GM19452 (cell line): ENCODE results near the gene PARD3.
"Not testable (repeated sequence)": the region's sequence is repeated elsewhere in the genome, so short reads cannot be mapped to it uniquely, and the experiment has no call there.

Experiments used
- ATAC-seq: cut with Tn5 transposase; IDR thresholded peaks from one replicate; pipeline ENCODE4 v1.9.1; 2021; ENCODE audit not compliant: unreplicated experiment

PARD3 gene

DNA sequence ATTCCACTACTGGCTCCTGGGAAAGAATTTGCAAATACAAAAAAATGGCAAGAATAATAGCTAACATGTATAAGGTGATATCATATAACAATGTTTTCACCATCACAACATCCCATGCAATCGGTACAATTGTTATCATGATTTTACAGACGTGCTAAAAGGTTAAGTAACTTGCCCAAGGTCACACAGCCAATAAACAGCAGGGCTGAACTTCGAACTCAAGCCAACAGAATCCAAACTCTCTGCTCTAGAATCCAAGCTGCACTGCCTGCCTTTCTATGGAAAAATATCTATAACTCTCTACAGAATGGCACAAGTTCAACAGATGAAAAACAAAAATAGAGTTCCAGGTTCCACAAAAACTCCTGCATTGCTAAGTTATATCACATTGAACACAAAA, 160.9 kb downstream of the PARD3 start:
- ATAC-seq = no peak

DNA sequence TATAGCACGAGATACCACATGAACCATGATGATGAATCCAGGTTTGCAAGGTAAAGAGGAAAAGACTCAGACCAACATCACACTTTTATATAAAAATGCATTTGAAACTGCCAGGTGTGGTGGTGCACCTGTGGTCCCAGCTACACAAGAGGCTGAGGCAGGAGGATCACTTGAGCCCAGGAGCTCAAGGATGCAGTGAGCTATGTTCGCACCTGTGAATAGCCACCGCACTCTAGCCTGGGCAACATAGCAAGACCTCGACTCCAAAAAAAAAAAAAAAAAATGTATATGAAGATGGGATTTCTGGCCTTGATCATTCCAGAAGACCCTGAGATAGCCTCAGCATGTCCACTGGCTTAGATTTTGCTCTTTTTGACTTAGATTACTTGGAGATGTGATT, 161.6 kb downstream of the PARD3 start:
- no peak for ATAC-seq

DNA sequence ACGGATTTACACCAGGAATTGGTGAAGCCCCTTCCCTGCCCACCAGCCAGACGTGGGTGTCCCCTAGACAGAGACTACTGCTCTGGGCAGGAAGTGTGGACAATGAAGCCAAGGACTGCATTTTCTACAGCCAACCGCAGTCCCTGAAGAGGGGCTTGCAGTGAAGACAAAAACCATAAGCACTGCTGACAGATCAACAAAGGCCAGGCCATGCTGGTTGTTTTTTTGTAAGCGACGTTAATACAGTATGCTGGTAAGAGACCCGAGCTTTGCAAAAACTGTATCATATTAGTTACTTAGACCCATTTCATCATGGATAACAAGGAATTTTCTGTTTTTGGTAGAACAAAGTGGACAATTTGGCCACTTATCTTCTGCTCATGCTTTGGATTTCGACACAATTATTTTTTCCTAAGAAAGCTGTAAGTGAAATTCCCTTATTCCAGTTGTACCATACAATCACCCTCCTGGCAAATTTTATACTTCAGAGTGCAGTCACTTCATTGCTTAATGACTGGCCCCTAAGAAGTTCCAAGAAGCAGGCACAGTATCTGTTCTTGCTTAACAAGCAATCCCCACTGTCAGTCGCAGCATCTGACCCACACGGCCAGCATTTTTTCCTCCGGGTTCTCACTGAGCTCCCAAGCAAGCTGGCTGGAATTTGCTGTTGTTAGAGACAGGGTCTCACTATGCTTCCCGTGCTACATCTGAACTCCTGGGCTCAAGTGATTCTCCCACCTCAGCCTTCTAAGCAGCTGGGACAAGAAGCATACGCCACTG, 163.5 kb downstream of the PARD3 start:
- ATAC-seq = no peak

DNA sequence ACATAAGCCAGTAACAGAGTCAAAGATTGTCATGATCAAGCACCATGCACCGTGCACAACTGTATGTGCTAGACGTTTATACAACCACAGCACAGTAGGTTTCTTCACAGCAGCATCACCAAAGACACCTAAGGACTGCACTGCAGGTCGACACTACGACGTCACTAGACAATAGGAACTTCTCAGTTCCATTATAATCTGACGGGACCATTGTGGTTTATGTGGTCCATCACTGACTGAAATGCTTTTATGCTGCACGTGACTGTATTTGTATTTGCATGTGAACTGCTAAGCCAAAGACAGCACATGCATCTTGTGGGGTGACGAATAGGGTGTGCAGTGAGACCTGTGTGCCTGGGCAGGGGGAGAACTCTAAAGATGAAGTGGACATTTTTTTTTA, 164.9 kb downstream of the PARD3 start:
- ATAC-seq = peak; percentile 63

DNA sequence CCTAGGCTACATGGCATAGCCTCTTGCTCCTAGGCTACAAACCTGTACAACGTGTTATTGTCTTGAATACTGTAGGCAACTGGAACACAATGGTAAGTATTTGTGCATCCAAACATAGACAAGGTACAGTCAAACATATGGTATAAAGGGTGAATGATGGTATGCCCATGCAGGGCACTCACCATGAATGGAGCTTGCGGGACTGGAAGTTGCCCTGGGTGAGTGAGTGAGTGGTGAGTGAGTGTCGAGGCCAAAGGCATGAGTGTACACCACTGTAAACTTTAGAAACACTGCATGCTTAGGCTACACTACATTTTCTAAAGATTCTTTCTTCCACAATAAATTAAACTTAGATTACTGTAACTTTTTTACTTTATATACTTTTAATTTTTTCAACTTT, 165.7 kb downstream of the PARD3 start:
- no peak for ATAC-seq

DNA sequence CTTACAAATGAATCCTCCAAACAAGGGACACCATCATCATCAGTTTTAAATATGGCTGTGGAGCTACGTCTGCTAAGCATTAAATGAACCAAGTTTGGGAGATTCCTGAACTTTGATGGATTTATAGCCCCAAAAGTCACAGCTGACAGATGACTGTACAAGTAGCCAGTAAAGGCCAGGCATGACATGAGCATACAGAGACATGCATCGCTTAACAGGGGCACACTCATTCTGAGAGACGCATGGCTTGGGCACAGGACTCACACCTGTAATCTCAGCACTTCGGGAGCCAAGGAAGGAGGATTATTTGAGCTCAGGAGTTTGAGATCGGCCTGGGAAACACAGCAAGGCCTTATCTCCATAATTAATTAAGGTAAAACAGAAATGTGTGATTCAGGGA, 166.2 kb downstream of the PARD3 start:
- ATAC-seq = no peak

DNA sequence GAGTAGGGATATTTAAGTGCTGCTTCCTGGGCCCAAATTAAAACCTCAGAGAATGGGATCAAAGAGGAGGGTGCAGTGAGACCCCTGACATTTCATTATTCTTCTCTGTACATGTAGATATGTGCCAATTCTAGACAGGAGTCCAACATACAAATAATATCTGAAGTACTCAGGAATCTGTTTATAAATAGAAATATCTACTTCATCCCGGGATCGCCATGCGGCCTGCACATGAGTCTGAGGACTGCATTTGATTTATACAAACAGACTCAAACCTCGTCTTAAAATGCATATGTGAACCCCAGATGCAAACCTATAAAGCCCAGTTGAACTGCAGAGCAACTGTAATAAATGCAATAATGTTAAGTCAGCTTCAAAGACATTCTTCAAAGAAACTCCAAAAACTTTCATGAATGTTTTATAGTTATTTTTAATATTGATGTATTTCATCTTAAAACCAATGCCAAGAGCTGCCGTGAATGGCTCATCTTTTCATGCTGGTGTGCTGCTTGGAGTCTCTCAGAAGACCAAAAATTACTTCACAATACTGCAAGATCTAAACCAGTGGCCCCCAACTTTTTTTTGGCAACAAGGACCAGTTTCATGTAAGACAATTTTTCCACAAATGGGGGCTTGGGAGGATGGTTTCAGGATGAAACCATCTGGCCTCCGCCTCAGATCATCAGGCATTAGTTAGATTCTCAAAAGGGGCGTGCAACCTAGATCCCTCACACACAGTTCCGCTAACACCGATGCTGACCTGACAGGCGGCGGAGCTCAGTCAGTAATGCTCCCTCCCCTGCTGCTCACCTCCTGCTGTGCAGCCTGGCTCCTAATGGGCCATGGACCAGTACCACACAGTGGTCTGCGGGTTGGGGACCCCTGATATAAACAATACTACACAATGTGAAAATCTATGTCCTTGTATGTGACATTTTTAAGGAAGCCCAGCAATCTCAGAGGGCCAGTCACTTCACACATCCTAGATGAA, 166.9 kb downstream of the PARD3 start:
- ATAC-seq = no peak

DNA sequence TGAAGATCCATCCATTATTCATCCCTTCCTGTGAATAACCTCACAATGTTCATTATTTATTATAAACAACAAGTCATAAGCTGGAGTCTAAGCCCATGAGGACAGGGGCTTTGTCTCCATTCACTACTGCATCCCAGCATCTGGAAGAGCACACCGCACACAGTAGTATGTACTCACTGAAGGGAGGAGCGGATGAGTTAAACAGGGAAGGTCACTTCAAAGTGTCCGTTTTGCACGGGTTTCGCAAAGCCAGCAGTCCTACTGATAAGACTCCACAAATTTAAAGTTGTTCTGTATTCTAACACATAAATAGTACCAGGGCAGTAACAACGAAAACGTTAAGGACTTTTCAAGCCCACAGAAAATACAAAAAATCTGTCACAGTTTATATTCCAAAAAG, 167.9 kb downstream of the PARD3 start:
- no peak for ATAC-seq

DNA sequence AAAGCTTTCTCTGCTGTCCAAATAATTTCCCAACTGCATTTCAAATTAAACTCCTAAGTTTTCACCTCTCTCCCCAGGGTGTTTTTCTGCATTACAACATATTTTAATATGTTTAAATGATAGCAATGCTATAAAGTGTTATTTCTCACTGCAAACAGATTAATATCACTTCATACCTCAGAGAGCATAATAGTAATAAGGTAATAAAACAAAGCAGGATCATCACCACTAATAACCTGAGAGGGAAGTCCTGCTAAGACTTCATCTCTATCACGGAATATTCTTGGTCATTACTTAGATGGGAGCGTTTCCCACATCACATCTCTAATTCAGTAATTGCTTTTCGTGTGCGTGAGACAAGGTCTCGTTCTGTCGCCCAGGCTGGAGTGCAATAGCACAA, 168.8 kb downstream of the PARD3 start:
- ATAC-seq = no peak

DNA sequence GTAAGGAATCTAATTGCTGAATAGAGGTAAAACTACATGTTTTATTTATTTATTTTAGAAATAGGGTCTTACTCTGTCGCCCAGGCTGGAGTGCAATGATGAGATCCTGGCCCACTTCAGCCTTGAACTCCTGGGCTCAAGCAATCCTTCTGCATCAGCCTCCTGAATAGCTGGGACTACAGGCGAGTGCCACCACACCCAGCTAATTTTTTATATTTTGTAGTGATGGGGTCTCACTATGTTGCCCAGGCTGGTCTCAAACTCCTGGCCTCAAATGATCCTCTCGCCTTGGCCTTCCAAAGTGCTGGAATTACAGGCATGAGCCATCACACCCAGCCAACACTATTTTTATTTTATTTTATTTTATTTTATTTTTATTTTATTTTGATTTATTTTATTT, 170.3 kb downstream of the PARD3 start:
- not testable (repeated sequence) for ATAC-seq

DNA sequence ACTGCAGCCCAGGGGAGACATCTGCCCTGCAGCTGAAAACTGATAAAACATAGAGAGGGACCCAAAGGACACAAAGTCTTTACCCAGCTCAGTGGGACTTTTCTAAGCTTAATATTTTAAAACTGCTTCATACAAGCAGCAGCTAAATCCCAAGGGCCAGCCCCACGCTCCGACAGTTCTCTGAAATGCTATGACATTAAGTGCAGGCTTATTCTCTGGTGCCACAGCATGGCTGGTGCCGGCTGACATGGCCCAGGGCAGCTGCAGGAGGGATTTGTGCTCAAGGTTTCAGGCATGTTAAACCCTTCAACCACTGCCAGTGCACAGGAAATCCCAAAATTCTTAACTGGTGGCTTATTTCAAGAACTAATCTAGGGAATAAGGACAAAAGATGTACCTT, 170.9 kb downstream of the PARD3 start:
- no peak for ATAC-seq

DNA sequence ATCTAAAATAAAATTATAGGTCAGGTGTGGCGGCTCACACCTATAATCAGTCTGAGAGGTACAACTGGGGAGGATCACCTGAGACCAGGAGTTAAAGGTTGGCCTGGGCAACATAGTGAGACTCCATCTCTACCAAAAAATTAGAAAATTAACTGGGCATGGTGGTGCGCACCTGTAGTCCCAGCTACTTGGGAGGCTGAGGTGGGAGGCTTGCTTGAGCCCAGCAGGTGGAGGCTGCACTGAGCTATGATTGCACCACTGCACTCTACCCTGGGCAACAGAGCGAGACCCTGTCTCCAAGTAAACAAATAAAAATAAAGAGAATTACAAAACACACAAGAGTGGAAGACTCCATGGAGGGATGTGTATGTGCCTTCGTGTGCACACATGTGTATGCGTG, 171.5 kb downstream of the PARD3 start:
- ATAC-seq = no peak

DNA sequence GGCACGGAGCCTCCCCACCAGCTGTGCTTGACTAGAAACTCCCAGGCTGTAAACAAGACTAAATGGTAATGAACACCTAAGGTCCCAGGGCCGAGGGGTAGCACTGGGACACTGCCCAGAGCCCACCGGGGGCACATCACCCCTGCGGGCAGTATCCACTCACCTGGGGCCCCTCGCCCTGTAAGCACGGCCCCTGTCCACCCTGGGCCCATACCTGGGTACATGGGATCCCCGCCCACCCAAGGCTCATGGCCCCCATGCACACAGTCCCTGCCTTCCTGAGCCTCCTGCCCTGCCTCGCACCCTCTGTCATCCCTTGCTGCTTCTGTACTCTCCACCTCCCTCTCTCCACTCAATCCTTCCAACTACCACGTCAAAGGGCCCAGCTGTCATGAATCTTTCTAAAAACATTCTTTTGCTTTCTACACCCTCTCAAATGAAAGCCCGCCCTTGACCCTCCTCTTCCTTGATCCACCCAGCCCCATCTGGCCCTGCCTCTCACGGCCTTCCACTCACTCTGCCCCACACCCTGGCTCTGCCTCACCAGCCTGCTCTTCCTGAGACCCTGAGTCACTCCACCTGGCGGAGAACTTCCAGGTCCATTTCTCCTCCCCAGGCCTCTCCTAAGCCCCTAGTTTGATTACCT, 173.1 kb downstream of the PARD3 start:
- no peak for ATAC-seq

DNA sequence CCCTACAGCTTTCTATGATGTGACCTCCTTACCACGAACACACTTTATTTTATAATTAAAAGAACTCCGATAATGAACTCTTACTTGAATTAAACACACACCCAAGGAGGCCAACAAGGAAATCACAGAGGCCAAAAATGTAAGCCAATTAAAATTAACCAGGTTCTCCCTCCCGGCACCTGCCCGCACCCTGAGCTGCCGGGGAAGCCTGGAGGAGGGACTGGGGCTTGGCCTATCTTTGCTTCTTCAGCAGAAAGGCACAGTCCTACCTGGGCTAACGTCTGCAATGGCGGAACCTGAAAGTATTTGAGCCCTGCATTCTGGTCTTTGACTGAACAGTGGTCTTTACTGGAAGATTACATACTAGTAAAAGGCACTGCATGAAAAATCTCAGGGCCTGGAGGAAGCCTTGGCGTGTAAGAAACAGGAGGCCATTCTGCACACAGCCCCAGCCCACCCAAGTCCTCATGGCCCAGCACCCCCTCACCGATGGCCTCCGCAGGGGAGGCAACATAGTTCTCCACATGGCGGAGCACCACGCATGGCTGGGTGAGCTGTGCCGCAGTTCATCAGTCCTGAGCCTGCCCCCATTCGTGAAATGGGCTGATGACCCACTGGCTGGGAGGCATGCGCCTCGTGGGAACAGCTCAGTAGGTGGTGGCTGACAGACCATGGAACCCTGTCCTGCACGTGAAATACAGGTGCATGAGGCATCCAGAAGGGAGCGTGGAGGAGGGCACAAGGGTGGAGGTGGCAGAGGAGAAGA, 173.8 kb downstream of the PARD3 start:
- ATAC-seq = no peak

DNA sequence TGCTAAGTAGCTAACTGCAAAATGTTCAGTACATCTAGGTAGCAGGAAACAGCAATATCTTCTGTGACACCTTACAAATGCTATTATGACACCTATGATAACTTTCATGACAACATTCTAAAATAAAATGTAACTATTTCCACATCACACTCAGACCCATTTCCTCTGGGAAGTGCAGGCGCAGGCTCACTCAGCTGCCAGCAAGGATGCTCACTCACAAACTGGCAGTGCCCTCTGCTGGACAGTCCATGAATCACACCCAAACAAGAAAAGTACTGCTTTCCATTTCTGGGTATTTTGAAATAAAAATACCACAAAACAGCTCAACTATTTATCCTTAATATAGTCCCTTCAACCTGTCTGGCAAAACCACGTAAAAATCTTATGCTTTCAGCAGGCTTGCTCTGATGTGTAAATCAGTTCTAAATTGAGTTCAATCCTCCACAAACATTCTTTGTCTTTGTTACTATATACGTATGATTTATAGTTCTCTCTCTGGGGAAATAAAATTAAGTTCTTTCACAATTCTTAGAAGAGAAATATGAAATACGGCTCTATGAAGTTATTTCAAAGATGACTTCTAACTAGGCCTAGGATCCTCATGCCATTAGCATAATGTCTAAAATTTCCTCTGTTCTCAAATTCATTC, 176.6 kb downstream of the PARD3 start:
- ATAC-seq = peak; percentile 48

DNA sequence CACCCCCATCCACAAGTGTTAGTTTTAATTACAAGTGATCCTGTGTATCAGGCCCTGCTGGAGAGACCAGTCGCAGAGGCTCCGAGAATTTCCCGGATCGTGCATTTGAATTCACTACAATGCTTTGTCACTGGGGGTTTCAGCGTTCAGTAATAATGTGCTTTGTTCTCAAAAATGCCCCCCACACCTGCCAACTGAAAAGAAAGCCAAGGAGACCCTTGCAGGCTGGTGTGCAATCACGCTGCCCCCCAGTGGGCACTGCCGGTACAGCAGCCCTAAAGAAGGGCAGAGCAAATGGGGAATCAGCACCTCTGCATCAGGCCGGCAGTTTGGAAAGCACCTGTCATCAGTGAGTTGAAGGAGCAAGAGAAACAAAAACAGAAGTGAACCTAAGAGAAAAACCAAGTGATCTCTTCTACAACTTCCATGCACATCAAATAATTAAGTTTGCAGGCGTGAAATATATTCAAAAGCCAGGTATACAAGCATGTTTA, 177.6 kb downstream of the PARD3 start:
- peak; percentile 80 for ATAC-seq

DNA sequence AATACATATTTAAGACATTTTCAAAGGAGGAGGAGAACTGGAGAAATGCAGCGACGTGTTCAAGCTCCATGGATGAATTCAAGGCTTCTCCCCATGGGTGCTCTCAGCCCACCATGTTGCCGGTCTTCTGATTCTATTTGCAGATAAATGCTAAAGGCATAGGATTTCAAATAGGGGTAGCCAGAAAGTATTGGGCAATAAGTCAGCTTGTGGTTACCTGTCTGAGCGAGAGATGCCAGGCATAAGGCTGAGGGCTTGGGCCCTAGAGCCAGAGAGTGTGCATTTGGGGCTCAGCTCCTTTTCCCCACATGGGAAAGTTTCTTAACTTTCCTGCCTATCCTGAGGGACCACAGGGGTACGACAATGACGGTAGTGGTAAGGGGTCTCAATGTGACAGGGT, 180.0 kb downstream of the PARD3 start:
- no peak for ATAC-seq

DNA sequence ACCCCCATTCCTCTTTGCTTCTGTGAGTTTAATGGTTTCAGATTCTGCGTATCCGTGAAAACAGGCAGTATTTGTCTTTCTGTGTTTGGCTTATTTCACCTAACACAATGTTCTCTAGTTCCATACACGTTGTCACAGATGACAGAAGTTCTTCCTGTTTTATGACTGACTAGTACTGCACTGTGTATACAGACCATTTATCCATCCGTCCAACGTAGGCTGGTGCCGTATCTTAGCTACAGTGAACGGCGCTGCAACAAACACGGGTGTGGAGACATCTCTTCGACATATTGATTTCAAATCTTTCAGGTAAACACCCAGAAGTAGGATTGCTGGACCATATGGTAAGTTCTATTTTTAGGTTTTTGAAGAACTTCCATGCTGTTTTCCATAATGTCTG, 181.7 kb downstream of the PARD3 start:
- no peak for ATAC-seq

DNA sequence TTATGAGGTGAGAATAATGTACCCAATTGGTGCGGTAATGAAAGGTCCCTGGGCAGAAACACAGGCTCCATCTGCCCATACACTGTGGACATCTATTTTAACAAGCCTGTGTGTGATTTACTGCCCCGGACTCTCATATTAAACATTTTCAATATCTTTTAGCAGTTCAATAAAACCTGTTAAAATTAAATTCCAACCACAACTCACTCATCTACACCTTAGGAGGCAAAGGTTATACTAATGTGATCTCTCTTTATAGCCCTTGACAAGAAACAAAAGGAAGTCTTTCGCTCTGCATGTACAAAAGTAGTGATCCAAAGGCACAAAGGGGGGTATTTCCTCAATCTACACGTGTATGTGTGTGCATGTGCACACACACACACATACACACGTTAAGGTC, 186.0 kb downstream of the PARD3 start:
- no peak for ATAC-seq

DNA sequence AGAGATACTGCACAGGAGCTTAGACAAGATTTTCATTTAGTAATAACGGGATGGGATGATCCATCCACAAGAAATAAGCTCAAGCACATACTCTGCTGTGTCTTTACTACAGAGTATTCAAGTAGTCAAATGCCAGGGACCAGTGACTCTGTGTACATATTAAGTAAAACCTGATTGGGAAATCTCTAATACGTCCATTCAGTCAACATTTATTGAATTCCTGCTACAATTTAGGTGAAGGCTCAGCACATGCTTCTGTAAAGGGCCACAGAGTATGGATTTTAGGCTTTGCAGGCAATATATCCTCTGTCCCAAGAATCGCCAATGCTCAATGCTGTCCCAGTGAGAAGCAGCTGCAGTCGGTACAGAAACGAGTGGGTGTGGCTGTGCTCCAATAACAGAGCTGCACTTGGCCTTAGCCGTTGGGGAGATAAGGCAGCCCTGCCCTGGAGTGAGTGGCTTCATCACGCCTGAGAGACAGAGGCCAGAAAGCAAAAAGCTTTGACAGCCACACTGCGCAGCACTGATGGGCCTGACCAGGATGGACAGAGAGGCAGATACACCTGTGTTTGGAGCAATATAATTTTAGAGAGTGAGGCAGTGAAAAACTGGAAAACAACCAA, 186.8 kb downstream of the PARD3 start:
- ATAC-seq = no peak
